IPS DF 6.9 (cell line): ENCODE results near the gene SLC30A2.

Experiments used
- DNase-seq: peaks from one replicate; pipeline ENCODE4 v3.0.0-alpha.2; 2013; ENCODE audit warnings: low read depth, low spot score
- H3K27ac ChIP-seq: one replicate; pipeline ENCODE4 v1.5.1; 2013; ENCODE audit warnings: low read length, control low read depth
- H3K27me3 ChIP-seq: 2 replicates; pipeline ENCODE4 v1.6.1; 2013; ENCODE audit warnings: mild to moderate bottlenecking, low read length; ENCODE audit not compliant: control insufficient read depth, insufficient read depth
- H3K36me3 ChIP-seq: 2 replicates; pipeline ENCODE4 v1.6.1; 2013; ENCODE audit warnings: low read length; ENCODE audit not compliant: control insufficient read depth, insufficient read depth
- H3K4me1 ChIP-seq: 2 replicates; pipeline ENCODE4 v1.6.1; 2013; ENCODE audit warnings: low read length; ENCODE audit not compliant: control insufficient read depth, insufficient read depth
- H3K4me3 ChIP-seq: 2 replicates; pipeline ENCODE4 v1.5.1; 2013; ENCODE audit warnings: mild to moderate bottlenecking, low read length
- H3K9me3 ChIP-seq: 2 replicates; pipeline ENCODE4 v1.6.1; 2013; ENCODE audit warnings: low read length, inconsistent platforms; ENCODE audit not compliant: control insufficient read depth, insufficient read depth
- WGBS: extraction: QIAGEN DNeasy Blood & Tissue Kit; methylation state at CpG from one replicate; pipeline ENCODE4 v1.1.7; 2013; ENCODE audit warnings: mixed read lengths, missing lambda C conversion rate; ENCODE audit not compliant: insufficient read length, insufficient coverage; 5-methylcytosine and 5-hydroxymethylcytosine counted together

SLC30A2 gene

DNA sequence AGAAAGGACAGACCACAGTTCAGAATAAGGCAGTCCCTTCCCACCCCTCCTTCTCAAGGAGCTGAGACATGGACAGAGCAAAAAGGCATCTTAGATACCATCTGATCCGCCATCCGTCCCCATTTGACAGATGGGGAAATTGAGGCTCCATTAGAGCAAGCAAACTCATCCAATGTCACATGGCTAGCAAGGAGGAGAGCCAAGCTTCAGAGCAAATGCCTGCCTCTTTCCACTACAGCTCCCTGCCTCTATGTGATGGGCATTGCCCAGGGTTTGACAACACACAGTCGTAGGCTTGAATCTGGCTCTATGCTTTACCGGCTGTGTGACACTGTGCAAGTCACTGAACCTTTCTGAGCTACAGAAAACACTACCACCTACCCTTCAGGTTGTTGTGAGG is 3.9 kb downstream of the SLC30A2 start:
- DNase-seq, result no peak
- Histone ChIP-seq H3K4me1 (no peaks in the 10 kb centered on the region; the same call in 1 of the 2 replicates), H3K9me3 (no peaks in the 10 kb centered on the region), H3K27me3 (peaks cover 36% of the 10 kb centered on the region), H3K27ac (no peak overlapping the region), H3K36me3 (no peaks in the 10 kb centered on the region), H3K4me3 (no peak overlapping the region)
- no CpG with 5 or more reads among the region's 4 CpGs for WGBS

DNA sequence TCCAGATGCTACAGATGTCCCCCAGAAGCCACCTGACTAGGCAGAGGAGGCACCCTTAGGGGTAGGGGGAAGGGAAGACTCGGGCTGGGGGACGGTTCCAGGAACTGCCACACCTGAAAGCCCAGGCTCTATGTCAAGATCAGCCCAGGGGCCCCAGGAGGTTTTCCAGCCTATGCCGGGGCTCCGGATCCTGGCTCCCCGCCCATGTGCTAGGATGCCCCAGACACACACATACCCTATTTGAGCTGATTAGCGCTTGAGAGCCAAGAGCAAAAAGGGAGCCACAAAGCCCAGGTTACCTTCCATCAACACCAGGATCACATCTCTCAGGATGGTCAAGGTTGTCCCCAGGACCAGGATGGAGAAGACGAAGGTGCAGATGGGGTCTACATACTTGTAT is 4.5 kb downstream of the SLC30A2 start:
- no peak overlapping the region for H3K27ac ChIP-seq

DNA sequence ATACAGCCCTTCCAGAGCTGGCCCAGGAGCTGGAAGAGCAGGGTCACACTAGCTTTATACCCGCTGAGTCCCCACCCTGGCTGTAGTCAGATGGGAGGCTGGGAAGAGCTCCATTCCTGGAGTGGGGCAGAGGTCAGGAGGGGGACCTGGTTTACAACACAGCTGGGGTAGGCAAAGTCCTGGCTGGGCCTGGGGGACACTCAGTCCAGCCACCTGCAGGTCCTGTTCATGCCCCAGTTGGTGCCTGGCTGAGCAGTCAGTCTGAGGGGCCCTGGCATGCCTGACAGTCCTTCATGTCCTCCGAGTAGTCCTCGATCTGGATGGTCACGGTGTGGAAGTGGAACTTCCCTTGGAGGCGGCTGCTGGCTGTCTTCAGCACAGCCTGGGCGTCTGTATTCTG is 7.0 kb downstream of the SLC30A2 start:
- Histone ChIP-seq H3K36me3 (no peaks in the 10 kb centered on the region), H3K27me3 (peaks cover 7% of the 10 kb centered on the region; the same call in 1 of the 2 replicates), H3K4me3 (no peak overlapping the region), H3K9me3 (no peaks in the 10 kb centered on the region), H3K27ac (no peak overlapping the region), H3K4me1 (peaks cover 2% of the 10 kb centered on the region; the same call in 1 of the 2 replicates)
- no peak for DNase-seq
- no CpG with 5 or more reads among the region's 6 CpGs for WGBS

More for the DNA sequence above, 4.5 kb downstream of the SLC30A2 start:
- H3K27me3 ChIP-seq, result peaks cover 30% of the 10 kb centered on the region
- WGBS, result no CpG with 5 or more reads among the region's 7 CpGs
- no peak overlapping the region for H3K4me3 ChIP-seq
- no peaks in the 10 kb centered on the region for H3K36me3 ChIP-seq
- DNase-seq, result no peak
- no peaks in the 10 kb centered on the region for H3K9me3 ChIP-seq
- no peaks in the 10 kb centered on the region; the same call in 1 of the 2 replicates for H3K4me1 ChIP-seq

DNA sequence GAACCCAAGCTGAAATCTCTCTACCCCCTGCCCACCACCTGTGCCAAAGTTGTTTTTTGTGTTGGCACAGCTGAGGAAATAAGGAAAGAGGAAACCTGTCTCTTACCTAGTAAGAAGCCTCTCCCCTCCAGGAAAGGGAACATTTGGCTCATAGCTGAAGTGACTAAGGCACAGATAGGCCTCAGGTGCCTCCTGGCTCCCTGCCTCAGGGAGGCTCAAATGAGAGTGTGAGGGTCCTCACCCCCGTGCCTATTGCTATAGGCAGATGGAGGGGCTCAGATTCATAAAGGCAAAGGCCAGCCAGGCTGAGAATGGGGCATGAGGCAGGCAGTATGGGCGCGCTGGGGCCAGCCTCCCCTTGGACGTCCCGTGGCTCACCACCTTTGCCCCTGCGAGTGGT is 7.4 kb downstream of the SLC30A2 start:
- Histone ChIP-seq H3K4me3 (no peak overlapping the region), H3K27ac (no peak overlapping the region), H3K36me3 (no peaks in the 10 kb centered on the region), H3K27me3 (peaks cover 4% of the 10 kb centered on the region; the same call in 1 of the 2 replicates), H3K9me3 (no peaks in the 10 kb centered on the region), H3K4me1 (peaks cover 2% of the 10 kb centered on the region; the same call in 1 of the 2 replicates)
- DNase-seq, result no peak
- WGBS, result no CpG with 5 or more reads among the region's 6 CpGs

DNA sequence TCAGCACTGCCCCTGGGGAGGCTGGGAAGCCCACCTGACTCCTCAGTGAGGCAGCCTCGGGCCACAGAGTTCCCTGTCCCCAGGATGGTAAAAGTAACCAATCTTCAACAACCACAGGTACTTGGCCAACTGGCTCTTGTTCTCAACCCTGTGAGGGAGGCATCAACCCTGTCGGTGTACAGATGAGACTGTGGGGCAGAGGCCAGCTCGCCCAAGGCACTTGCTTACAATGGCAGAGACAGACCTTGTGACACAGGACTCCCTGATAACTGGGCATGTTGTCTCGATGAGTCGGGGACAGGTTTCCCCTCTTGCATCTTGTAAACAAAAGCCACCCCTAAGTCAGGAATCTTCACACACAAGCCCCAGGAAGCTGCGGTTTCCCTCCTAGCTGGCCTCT is 8.0 kb downstream of the SLC30A2 start:
- no CpG with 5 or more reads among the region's 6 CpGs for WGBS
- H3K4me3 ChIP-seq, result no peak overlapping the region
- no peaks in the 10 kb centered on the region for H3K9me3 ChIP-seq
- no peak for DNase-seq
- peaks cover 2% of the 10 kb centered on the region; the same call in 1 of the 2 replicates for H3K4me1 ChIP-seq
- no peaks in the 10 kb centered on the region for H3K36me3 ChIP-seq
- no peak overlapping the region for H3K27ac ChIP-seq
- H3K27me3 ChIP-seq, result peaks cover 4% of the 10 kb centered on the region; the same call in 1 of the 2 replicates

DNA sequence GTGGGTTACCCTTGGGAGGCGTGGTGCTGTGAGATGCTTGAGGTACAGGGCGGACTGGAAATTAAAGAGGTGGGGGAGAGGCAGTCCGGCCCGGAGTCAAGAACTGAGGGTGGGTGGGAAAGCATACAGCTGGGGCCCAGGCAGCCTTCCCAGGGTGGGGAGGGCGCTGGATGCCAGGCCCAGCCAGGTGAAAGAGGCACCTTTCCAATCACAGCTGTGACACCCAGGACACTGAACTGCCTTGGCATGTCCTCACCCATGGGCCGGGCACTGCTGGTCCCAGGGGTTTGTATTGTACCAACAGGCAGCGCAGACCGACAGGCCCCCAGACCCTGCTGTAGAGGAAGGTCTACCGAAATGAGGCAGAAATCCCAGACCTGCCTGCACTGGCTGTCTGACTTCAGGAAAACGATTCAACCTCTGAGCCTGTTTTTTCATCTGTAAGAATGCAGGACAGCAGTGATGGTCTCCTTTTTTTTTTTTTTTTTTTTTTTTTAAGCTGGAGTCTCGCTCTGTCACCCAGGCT is 9.1 kb downstream of the SLC30A2 start:
- no CpG with 5 or more reads among the region's 11 CpGs for WGBS
- no peak overlapping the region for H3K4me3 ChIP-seq

DNA sequence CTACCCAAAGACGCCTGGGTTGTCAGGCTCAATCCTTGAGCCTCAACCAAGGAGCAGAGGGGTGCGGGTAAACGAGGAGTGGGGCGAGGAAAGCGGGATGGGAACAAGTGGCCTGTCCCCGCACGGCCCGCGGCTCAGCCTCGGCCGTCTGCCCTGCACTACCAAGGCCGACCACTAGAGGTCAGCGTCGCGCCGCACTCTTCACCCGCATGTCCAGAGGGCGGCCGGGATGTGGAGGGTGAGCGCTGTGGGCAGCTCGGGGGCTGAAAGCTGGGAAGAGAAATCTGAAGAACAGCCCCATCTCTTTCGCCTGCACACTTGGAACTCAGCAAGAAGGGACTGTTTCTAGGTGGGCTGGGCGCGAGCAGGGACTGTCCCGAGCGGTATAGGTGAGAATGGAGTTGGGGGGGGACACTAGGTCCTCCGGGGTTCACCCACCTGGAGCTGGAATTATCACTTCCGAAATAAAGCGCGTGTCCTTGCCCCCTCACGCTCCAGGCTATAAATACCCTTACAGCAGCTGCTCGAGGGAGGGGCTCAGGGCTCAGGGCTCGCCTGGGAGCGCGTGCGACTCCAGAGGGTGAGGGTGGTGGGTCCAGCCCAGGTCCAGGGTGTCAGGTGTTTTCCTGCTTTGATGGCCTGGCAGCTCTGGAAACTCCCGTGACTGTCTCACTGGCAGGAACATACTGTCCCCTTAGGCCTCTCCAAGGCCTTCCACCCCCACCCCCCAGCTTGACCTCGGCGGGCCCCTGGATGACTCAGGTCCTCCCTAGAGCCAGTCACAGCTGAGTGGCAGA is 9.8 kb downstream of the SLC30A2 start:
- no peak overlapping the region for H3K27ac ChIP-seq
- H3K27me3 ChIP-seq, result peaks cover 2% of the 10 kb centered on the region; the same call in 1 of the 2 replicates

More for the DNA sequence above, 9.1 kb downstream of the SLC30A2 start:
- no peaks in the 10 kb centered on the region for H3K9me3 ChIP-seq
- H3K4me1 ChIP-seq, result peaks cover 2% of the 10 kb centered on the region; the same call in 1 of the 2 replicates
- DNase-seq, result no peak
- no peaks in the 10 kb centered on the region for H3K36me3 ChIP-seq
- peaks cover 2% of the 10 kb centered on the region; the same call in 1 of the 2 replicates for H3K27me3 ChIP-seq
- H3K27ac ChIP-seq, result no peak overlapping the region

DNA sequence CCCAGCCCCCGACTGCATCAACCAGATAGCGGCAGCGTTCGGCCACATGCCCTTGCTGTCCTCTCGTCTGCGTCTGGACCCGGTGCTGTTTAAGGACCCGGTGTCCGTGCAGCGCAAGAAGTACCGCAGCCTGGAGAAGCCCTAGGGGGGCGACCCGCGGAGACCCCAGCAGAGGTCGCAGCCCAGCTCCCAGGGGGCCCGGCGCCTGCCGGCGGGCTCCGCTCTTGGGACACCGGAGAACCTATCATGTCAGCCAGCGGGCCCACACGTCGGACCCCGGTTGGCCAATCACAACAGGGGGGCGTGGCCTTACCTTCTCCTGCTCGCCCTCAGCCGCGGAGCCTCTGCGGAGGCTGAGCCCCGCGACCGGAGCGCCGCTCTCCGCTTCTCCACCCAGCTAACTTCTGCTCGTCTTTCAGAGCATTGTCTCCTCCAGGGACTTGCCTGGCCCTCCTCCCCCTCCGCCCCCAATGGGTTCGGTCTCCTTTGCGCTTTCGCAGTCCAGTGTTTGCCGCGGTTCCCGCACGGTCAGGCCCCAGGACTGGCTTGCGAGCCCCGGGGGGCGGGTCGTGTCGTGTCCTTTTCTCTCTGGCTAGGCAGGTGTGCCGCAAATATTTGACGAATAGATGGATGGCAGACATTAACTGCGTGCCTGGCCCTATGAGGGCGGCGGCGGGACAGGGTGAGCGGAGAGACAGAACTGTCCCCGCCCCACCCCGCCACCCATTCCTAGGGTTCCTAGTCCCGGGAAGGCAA is 10.5 kb downstream of the SLC30A2 start:
- DNase-seq, result peak; percentile 68
- peak overlapping the region; percentile 63; the same call in 1 of the 2 replicates for H3K4me3 ChIP-seq
- H3K27me3 ChIP-seq, result peaks cover 2% of the 10 kb centered on the region; the same call in 1 of the 2 replicates
- no peak overlapping the region for H3K27ac ChIP-seq
- no peaks in the 10 kb centered on the region for H3K36me3 ChIP-seq
- no CpG with 5 or more reads among the region's 60 CpGs for WGBS
- no peaks in the 10 kb centered on the region for H3K9me3 ChIP-seq
- H3K4me1 ChIP-seq, result peaks cover 2% of the 10 kb centered on the region; the same call in 1 of the 2 replicates

More for the DNA sequence above, 9.8 kb downstream of the SLC30A2 start:
- Histone ChIP-seq H3K9me3 (no peaks in the 10 kb centered on the region), H3K4me3 (peak overlapping the region; percentile 63; the same call in 1 of the 2 replicates), H3K4me1 (peaks cover 2% of the 10 kb centered on the region; the same call in 1 of the 2 replicates), H3K36me3 (no peaks in the 10 kb centered on the region)
- WGBS, result no CpG with 5 or more reads among the region's 39 CpGs
- DNase-seq, result peak; percentile 50

DNA sequence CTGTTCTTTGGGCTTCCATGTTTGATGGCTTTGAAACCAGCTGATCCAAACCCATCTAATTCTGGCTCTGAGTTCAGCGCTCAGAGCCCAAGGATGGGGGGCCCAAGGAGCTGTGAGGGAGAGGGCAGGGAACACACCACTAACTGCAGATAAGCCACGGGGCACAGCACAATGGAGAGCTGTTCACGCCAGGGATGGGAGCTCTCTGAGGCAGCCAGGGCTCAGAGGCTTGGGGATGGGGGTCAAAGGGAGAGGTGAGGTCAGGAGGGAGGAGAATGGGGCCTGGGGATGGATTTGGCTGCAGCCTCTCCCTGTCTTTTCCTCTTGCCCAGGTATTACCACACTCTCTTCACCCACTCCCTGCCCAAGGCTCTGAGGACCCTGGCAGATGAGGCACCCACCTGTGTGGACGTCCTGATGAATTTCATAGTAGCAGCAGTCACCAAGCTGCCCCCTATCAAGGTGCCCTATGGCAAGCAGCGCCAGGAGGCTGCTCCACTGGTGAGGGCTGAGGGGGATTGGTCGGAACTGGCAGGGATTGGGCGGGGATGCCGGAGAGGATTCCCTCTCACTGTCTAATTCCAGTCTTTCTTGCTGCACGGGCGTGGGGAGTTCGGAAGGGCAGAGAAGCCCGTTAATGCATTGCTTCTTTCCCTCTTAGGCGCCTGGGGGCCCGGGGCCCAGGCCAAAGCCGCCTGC is 11.3 kb downstream of the SLC30A2 start:
- no CpG with 5 or more reads among the region's 15 CpGs for WGBS
- no peaks in the 10 kb centered on the region for H3K36me3 ChIP-seq
- peaks cover 2% of the 10 kb centered on the region; the same call in 1 of the 2 replicates for H3K4me1 ChIP-seq
- H3K27ac ChIP-seq, result no peak overlapping the region
- H3K9me3 ChIP-seq, result no peaks in the 10 kb centered on the region
- H3K27me3 ChIP-seq, result peaks cover 2% of the 10 kb centered on the region; the same call in 1 of the 2 replicates
- DNase-seq, result no peak
- H3K4me3 ChIP-seq, result peak overlapping the region; percentile 63; the same call in 1 of the 2 replicates
